Memory B cell (primary cell): ENCODE measurements around the gene MS4A4E.
"Not testable (repeated sequence)": the region's sequence is repeated elsewhere in the genome, so short reads cannot be mapped to it uniquely, and the experiment has no call there.

Source experiments
- ATAC-seq: fragments of 150-1000 bp; cut with Tn5 transposase; 2 replicates; pipeline ENCODE4 v1.10.0; 2021; ENCODE audit warnings: low read depth, mild to moderate bottlenecking, moderate library complexity
- DNase-seq, 2 donors: peaks; one replicate each; pipeline ENCODE4 v3.0.0; 2022; ENCODE audit warnings: low spot score in 2 of 2
- H3K27ac Mint-ChIP-seq: one replicate; pipeline ENCODE4 v1.8.0; 2022; ENCODE audit warnings: mild to moderate bottlenecking, moderate library complexity, mixed read lengths
- H3K27me3 Mint-ChIP-seq: one replicate; pipeline ENCODE4 v1.8.0; 2022; ENCODE audit warnings: mixed read lengths
- H3K36me3 Mint-ChIP-seq: one replicate; pipeline ENCODE4 v1.8.0; 2022; ENCODE audit warnings: mild to moderate bottlenecking, mixed read lengths
- H3K4me1 Mint-ChIP-seq: one replicate; pipeline ENCODE4 v1.8.0; 2022; ENCODE audit warnings: mixed read lengths
- H3K4me3 Mint-ChIP-seq: one replicate; pipeline ENCODE4 v1.8.0; 2022; ENCODE audit warnings: mild to moderate bottlenecking, moderate library complexity, mixed read lengths
- H3K9me3 Mint-ChIP-seq: one replicate; pipeline ENCODE4 v1.8.0; 2022; ENCODE audit warnings: mixed read lengths

The MS4A4E gene

DNA sequence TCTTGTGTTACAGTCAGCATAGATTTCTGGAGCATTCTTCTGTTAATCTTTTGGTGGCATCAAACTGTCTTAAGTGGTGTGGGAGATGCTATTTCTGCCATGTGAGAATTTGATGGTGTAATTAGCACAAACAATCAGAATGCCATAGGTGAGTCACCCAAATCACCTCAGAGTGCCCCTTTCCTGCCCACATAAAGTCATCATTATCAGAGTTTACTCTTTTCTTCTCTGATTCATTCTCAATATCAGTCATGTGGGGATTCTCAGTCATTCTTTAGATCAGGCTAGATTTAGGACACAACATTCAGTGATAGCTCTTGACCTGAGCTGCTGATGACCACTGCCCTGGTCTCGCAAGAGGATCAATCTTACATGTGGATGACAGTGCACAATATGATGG lies 36.3 kb downstream of the MS4A4E start:
- no peaks in the 10 kb centered on the region for H3K36me3 Mint-ChIP-seq
- H3K9me3 Mint-ChIP-seq: no peaks in the 10 kb centered on the region
- ATAC-seq (no peak), DNase-seq (no peak)
- no peak overlapping the region for H3K27ac Mint-ChIP-seq
- no peak overlapping the region for H3K4me3 Mint-ChIP-seq
- peaks cover 7% of the 10 kb centered on the region for H3K27me3 Mint-ChIP-seq
- peaks cover 4% of the 10 kb centered on the region for H3K4me1 Mint-ChIP-seq

- H3K4me1 Mint-ChIP-seq: peaks cover 2% of the 10 kb centered on the region
- H3K27me3 Mint-ChIP-seq: peaks cover 4% of the 10 kb centered on the region
- DNase-seq (no peak), ATAC-seq (no peak)
- no peak overlapping the region for H3K27ac Mint-ChIP-seq
- H3K4me3 Mint-ChIP-seq: no peak overlapping the region
- H3K36me3 Mint-ChIP-seq: no peaks in the 10 kb centered on the region
- no peaks in the 10 kb centered on the region for H3K9me3 Mint-ChIP-seq
Measured at GRCh38 chr11:60204922-60205321, 38.0 kb downstream of the MS4A4E start.

DNA sequence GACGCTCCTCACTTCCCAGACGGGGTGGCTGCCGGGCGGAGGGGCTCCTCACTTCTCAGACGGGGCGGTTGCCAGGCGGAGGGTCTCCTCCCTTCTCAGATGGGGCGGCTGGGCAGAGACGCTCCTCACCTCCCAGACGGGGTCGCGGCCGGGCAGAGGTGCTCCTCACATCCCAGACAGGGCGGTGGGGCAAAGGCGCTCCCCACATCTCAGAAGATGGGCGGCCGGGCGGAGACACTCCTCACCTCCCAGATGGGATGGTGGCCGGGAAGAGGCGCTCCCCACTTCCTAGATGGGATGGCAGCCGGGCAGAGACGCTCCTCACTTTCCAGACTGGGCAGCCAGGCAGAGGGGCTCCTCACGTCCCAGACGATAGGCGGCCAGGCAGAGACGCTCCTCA lies 41.6 kb downstream of the MS4A4E start:
- not testable (repeated sequence) for H3K27me3 Mint-ChIP-seq, H3K4me3 Mint-ChIP-seq, H3K27ac Mint-ChIP-seq, H3K9me3 Mint-ChIP-seq, ATAC-seq, H3K36me3 Mint-ChIP-seq, H3K4me1 Mint-ChIP-seq, DNase-seq

DNA sequence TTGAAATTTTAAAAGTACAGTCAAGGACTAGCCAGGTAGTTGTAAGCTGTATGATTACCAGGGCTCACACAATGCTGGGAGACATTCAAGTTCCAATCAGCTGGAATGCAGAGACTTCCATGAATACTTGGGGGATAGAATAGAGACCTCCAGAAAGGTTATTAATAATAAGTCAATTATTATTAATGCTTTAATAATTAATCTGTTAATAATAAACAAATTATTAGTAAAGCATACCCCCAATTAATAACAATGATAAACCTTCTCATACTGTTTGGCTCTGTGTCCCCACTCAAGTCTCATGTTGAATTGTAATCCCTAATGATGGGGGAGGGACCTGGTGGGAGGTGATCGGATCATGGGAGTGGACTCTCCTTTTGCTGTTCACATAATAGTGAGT lies 45.5 kb downstream of the MS4A4E start:
- ATAC-seq (no peak), DNase-seq (no peak)
- Mint-ChIP-seq H3K4me1 (no peaks in the 10 kb centered on the region), H3K9me3 (peaks cover 7% of the 10 kb centered on the region), H3K4me3 (no peak overlapping the region), H3K36me3 (peaks cover 2% of the 10 kb centered on the region), H3K27ac (no peak overlapping the region), H3K27me3 (peaks cover 6% of the 10 kb centered on the region)

DNA sequence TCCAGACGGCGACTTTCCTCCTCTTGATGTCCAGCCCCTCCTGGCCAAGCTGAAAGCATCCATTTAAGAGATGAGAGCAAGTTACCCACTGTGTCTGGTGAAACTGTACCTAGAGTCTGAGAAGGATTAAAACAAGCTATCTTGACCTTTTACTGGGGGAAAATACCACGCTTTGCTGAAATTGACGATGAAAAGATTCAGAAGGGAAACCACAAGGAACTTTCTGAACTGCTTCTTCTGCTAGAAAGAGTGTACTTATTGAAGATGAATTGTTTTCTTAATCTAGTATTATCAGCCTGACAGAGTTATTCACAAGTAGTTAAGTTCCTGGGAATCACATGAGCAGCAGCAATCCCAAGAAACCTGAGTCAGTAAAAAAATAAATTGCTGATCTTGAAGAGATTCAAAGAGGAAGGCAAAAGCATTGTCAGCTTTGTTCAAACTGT lies 47.0 kb downstream of the MS4A4E start:
- no peak overlapping the region for H3K27ac Mint-ChIP-seq
- peaks cover 7% of the 10 kb centered on the region for H3K9me3 Mint-ChIP-seq
- no peaks in the 10 kb centered on the region for H3K4me1 Mint-ChIP-seq
- H3K36me3 Mint-ChIP-seq: peaks cover 2% of the 10 kb centered on the region
- peaks cover 6% of the 10 kb centered on the region for H3K27me3 Mint-ChIP-seq
- H3K4me3 Mint-ChIP-seq: no peak overlapping the region
- ATAC-seq (no peak), DNase-seq (no peak)

DNA sequence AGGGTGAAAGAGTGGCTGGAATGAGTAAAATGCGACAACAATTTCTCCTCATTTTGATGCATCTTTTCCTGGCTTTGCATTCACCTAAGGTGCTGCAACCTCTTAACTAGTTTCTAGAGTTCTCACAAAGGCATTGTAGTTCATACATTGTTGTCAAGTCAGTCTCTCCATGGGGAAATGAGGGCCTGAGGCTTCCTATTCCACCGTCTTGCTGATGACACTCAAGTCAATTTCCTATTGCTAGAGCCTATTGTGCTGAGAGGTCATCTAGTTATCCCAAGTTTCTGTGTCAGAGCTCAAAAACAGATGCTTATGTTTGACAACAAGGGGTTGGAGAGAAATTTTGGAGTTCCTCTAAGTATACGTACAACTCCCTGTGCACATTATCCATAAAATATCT lies 48.4 kb downstream of the MS4A4E start:
- Mint-ChIP-seq H3K27me3 (peaks cover 6% of the 10 kb centered on the region), H3K27ac (no peak overlapping the region), H3K4me3 (no peak overlapping the region), H3K36me3 (peaks cover 2% of the 10 kb centered on the region), H3K4me1 (no peaks in the 10 kb centered on the region), H3K9me3 (peaks cover 7% of the 10 kb centered on the region)
- no peak for ATAC-seq
- no peak for DNase-seq

GRCh38 chr11:60193687-60194433 lies 49.1 kb downstream of the MS4A4E start:
- Mint-ChIP-seq H3K9me3 (peaks cover 7% of the 10 kb centered on the region), H3K36me3 (peaks cover 2% of the 10 kb centered on the region), H3K4me3 (no peak overlapping the region), H3K27ac (no peak overlapping the region), H3K27me3 (peaks cover 6% of the 10 kb centered on the region), H3K4me1 (no peaks in the 10 kb centered on the region)
- ATAC-seq (peak; percentile 59), DNase-seq (peak; percentile 32 to 43)

GRCh38 chr11:60192564-60192963 lies 50.4 kb downstream of the MS4A4E start:
- not testable (repeated sequence) for H3K27me3 Mint-ChIP-seq, H3K36me3 Mint-ChIP-seq, H3K4me3 Mint-ChIP-seq, DNase-seq, H3K27ac Mint-ChIP-seq, ATAC-seq, H3K4me1 Mint-ChIP-seq, H3K9me3 Mint-ChIP-seq

GRCh38 chr11:60188481-60188880 lies 54.5 kb downstream of the MS4A4E start:
- H3K4me3 Mint-ChIP-seq, H3K9me3 Mint-ChIP-seq, H3K27me3 Mint-ChIP-seq, DNase-seq, ATAC-seq, H3K36me3 Mint-ChIP-seq, H3K27ac Mint-ChIP-seq: not testable (repeated sequence)
- peaks cover 16% of the 10 kb centered on the region for H3K4me1 Mint-ChIP-seq

GRCh38 chr11:60186128-60186527 lies 56.8 kb downstream of the MS4A4E start:
- H3K4me3 Mint-ChIP-seq, ATAC-seq, H3K27me3 Mint-ChIP-seq, H3K9me3 Mint-ChIP-seq, DNase-seq, H3K36me3 Mint-ChIP-seq: not testable (repeated sequence)
- Mint-ChIP-seq H3K27ac (peak overlapping the region; percentile 13), H3K4me1 (peaks cover 21% of the 10 kb centered on the region)

GRCh38 chr11:60185512-60185827 lies 57.5 kb downstream of the MS4A4E start:
- H3K9me3 Mint-ChIP-seq, H3K36me3 Mint-ChIP-seq, H3K27me3 Mint-ChIP-seq, H3K4me3 Mint-ChIP-seq, DNase-seq, ATAC-seq, H3K27ac Mint-ChIP-seq: not testable (repeated sequence)
- H3K4me1 Mint-ChIP-seq: peaks cover 21% of the 10 kb centered on the region

GRCh38 chr11:60184824-60185511 lies 58.0 kb downstream of the MS4A4E start:
- H3K4me3 Mint-ChIP-seq: no peak overlapping the region
- peak in 1 of 2 donors; percentile 5 for DNase-seq
- peak overlapping the region; percentile 36 for H3K27ac Mint-ChIP-seq
- peaks cover 5% of the 10 kb centered on the region for H3K9me3 Mint-ChIP-seq
- peaks cover 1% of the 10 kb centered on the region for H3K27me3 Mint-ChIP-seq
- H3K36me3 Mint-ChIP-seq: peaks cover 5% of the 10 kb centered on the region
- peaks cover 21% of the 10 kb centered on the region for H3K4me1 Mint-ChIP-seq
- peak; percentile 93 for ATAC-seq

DNA sequence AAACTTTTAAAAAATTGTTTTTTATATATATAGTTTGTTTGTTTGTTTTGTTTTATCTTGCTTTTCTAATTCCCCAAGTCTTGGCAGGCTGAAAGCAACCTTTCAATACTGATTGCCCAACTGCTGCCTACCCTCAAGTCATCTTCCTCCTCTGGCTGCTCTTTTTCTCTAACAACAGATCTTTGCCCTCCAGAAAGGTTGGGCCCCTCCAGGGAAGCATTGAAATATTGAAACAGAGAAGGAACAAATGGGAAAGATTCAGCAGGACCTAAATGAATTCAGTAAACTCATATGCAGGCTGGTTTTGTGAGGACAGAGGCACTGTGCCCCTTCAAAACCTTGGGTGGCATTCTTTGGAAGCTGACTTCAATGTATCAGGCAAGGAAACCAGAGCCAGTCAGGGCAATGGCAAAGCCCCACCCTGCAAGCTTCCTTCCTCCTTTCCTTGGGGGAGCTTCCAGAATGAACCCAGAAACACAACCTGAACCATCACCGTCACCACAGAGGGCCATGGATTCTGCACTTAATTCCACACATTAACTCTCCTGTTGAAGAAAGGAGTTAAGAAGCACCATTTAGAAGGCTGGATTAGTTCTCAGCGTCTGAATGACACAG lies 59.2 kb downstream of the MS4A4E start:
- DNase-seq (no peak), ATAC-seq (no peak)
- Mint-ChIP-seq H3K4me3 (no peak overlapping the region), H3K27me3 (peaks cover 1% of the 10 kb centered on the region), H3K27ac (no peak overlapping the region), H3K9me3 (peaks cover 5% of the 10 kb centered on the region), H3K4me1 (peaks cover 21% of the 10 kb centered on the region), H3K36me3 (peaks cover 5% of the 10 kb centered on the region)

DNA sequence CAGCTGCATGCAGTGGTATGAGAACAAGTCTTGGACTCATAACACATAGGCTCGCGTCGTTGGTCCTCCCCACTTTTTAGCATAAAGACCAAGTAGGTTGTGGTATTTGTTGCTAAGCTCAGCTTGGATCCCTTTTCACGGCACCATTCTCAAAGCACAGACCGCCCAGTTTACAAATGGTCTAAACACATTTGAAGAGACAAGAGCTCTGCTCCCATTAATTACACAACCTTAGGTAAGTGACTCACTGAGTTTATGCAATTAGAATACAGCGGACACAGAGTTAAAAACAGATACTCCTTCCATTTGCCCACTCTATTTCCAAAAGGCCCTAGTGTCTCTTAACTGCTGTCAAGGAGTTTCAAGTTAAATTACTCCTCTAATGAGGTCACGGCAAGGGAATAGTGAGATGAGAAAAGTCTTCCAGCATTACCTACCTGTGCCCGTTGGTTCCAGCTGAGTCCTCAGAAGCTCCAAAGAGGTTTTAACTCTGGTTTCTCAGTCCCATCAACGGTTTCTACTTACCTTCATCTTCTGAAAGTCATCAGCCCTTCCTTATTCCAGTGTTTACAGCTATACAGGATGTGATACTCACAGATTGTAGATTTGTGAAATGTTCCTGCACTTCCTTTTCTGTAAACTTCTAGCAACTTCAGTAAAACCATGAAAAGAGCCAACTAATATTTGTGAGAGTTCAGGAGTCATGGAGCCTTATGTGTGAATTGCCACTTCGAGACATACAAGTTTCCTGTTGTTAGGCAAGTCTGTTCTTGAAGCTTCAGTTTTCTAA lies 60.2 kb downstream of the MS4A4E start, which contains the start of gene MS4A6A:
TSS of gene MS4A6A (minus strand) at position 543 of the 790 bp plus-strand sequence. CDS start 1,356 bp downstream, outside the sequence.
- no peak for ATAC-seq
- no peak within 1 kb of the TSS for H3K27ac Mint-ChIP-seq

More for the DNA sequence above, 60.2 kb downstream of the MS4A4E start, which contains the start of gene MS4A6A:
- Mint-ChIP-seq H3K27me3 (peaks cover 1% of the 10 kb centered on the region), H3K36me3 (peaks cover 5% of the 10 kb centered on the region), H3K9me3 (peaks cover 5% of the 10 kb centered on the region), H3K4me3 (no peak within 1 kb of the TSS), H3K4me1 (peaks cover 21% of the 10 kb centered on the region)
- no peak for DNase-seq
